ENCODE results near the gene ATP1B1. TPM values are rescaled to one million over a fixed set of nuclear protein-coding genes. Genes with fewer than 3 reads are reported as not detected.

ATP1B1 gene
- total and polyA plus RNA-seq, 2 experiments from 2014 or later, result 51.0 to 73.4 TPM

DNA sequence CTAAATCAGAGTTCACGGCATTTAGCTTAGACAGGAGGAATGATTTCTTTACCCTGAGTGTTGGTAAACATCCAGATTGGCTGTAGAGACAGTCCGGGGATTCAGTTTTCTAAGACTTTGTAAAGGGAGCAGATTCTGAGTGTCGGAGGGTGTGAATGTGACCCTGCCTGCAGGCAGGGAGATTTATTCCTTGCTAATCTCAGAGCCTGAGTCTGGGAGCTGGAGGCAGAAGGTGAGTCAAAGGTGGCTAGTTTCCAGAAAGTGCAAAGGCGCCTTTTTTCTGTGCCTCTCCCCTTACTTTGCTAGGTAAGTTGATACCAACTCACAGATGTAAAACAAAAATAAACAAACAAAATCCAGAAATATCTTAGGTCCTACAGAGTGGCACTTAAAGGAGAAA, 11.7 kb downstream of the ATP1B1 start:
- Mint-ChIP-seq H3K27ac (no peak overlapping the region), H3K27me3 (ENCODE audit: insufficient read depth, low read depth, poor library complexity) (peaks cover 6% of the 10 kb centered on the region), H3K4me1 (peaks cover 19% of the 10 kb centered on the region), H3K4me3 (no peak overlapping the region), H3K36me3 (ENCODE audit: low read depth) (peaks cover 42% of the 10 kb centered on the region), H3K9me3 (no peaks in the 10 kb centered on the region)
- Histone ChIP-seq H3K4me2 (no peak overlapping the region), H3K4me3 (no peak overlapping the region), H4K20me1 (replicated peaks; ENCODE audit: insufficient read depth) (peaks cover 6% of the 10 kb centered on the region), H3K27me3 (ENCODE audit: insufficient read depth) (no peaks in the 10 kb centered on the region), H2AFZ (no peak overlapping the region), H3K4me1 (ENCODE audit: insufficient read depth) (peaks cover 13% of the 10 kb centered on the region), H3K27ac (ENCODE audit: low read depth) (no peak overlapping the region), H3K36me3 (ENCODE audit: insufficient read depth) (peaks cover 3% of the 10 kb centered on the region; the same call in 1 of the 2 replicates), H3K79me2 (replicated peaks; ENCODE audit: insufficient read depth) (peaks cover 76% of the 10 kb centered on the region), H3F3A (replicated peaks; ENCODE audit: low read depth) (no peaks in the 10 kb centered on the region), H3K9me2 (ENCODE audit: insufficient read depth) (no peaks in the 10 kb centered on the region)
- ATAC-seq (no peak), DNase-seq (ENCODE audit: low spot score) (no peak)
- no peak for TF ChIP-seq REST (IDR thresholded peaks at IDR 0.05; ENCODE audit: unreplicated experiment)
- TF ChIP-seq ZNF114 (CRISPR knock-in tag; IDR thresholded peaks at IDR 0.05), result no peak
- no peak for TF ChIP-seq ETS1 (IDR thresholded peaks at IDR 0.05)
- TF ChIP-seq ZNF331 (CRISPR knock-in tag; IDR thresholded peaks at IDR 0.05; ENCODE audit: low read depth), result no peak
- TF ChIP-seq NANOG (IDR thresholded peaks at IDR 0.05; ENCODE audit: borderline replicate concordance), result no peak
- TF ChIP-seq, protein P1, sequence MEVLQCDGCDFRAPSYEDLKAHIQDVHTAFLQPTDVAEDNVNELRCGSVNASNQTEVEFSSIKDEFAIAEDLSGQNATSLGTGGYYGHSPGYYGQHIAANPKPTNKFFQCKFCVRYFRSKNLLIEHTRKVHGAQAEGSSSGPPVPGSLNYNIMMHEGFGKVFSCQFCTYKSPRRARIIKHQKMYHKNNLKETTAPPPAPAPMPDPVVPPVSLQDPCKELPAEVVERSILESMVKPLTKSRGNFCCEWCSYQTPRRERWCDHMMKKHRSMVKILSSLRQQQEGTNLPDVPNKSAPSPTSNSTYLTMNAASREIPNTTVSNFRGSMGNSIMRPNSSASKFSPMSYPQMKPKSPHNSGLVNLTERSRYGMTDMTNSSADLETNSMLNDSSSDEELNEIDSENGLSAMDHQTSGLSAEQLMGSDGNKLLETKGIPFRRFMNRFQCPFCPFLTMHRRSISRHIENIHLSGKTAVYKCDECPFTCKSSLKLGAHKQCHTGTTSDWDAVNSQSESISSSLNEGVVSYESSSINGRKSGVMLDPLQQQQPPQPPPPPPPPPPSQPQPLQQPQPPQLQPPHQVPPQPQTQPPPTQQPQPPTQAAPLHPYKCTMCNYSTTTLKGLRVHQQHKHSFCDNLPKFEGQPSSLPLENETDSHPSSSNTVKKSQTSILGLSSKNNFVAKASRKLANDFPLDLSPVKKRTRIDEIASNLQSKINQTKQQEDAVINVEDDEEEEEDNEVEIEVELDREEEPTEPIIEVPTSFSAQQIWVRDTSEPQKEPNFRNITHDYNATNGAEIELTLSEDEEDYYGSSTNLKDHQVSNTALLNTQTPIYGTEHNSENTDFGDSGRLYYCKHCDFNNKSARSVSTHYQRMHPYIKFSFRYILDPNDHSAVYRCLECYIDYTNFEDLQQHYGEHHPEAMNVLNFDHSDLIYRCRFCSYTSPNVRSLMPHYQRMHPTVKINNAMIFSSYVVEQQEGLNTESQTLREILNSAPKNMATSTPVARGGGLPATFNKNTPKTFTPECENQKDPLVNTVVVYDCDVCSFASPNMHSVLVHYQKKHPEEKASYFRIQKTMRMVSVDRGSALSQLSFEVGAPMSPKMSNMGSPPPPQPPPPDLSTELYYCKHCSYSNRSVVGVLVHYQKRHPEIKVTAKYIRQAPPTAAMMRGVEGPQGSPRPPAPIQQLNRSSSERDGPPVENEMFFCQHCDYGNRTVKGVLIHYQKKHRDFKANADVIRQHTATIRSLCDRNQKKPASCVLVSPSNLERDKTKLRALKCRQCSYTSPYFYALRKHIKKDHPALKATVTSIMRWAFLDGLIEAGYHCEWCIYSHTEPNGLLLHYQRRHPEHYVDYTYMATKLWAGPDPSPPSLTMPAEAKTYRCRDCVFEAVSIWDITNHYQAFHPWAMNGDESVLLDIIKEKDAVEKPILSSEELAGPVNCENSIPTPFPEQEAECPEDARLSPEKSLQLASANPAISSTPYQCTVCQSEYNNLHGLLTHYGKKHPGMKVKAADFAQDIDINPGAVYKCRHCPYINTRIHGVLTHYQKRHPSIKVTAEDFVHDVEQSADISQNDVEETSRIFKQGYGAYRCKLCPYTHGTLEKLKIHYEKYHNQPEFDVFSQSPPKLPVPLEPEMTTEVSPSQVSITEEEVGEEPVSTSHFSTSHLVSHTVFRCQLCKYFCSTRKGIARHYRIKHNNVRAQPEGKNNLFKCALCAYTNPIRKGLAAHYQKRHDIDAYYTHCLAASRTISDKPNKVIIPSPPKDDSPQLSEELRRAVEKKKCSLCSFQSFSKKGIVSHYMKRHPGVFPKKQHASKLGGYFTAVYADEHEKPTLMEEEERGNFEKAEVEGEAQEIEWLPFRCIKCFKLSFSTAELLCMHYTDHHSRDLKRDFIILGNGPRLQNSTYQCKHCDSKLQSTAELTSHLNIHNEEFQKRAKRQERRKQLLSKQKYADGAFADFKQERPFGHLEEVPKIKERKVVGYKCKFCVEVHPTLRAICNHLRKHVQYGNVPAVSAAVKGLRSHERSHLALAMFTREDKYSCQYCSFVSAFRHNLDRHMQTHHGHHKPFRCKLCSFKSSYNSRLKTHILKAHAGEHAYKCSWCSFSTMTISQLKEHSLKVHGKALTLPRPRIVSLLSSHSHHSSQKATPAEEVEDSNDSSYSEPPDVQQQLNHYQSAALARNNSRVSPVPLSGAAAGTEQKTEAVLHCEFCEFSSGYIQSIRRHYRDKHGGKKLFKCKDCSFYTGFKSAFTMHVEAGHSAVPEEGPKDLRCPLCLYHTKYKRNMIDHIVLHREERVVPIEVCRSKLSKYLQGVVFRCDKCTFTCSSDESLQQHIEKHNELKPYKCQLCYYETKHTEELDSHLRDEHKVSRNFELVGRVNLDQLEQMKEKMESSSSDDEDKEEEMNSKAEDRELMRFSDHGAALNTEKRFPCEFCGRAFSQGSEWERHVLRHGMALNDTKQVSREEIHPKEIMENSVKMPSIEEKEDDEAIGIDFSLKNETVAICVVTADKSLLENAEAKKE (CRISPR knock-in tag; IDR thresholded peaks at IDR 0.05), result no peak
- TF ChIP-seq, protein P2, sequence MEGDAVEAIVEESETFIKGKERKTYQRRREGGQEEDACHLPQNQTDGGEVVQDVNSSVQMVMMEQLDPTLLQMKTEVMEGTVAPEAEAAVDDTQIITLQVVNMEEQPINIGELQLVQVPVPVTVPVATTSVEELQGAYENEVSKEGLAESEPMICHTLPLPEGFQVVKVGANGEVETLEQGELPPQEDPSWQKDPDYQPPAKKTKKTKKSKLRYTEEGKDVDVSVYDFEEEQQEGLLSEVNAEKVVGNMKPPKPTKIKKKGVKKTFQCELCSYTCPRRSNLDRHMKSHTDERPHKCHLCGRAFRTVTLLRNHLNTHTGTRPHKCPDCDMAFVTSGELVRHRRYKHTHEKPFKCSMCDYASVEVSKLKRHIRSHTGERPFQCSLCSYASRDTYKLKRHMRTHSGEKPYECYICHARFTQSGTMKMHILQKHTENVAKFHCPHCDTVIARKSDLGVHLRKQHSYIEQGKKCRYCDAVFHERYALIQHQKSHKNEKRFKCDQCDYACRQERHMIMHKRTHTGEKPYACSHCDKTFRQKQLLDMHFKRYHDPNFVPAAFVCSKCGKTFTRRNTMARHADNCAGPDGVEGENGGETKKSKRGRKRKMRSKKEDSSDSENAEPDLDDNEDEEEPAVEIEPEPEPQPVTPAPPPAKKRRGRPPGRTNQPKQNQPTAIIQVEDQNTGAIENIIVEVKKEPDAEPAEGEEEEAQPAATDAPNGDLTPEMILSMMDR (conservative IDR thresholded peaks at IDR 0.05; ENCODE audit: low read depth in 2 of 2), result no peak
- no peak for TF ChIP-seq EZH2phosphoT487 (IDR thresholded peaks at IDR 0.05; ENCODE audit: unreplicated experiment)
- TF ChIP-seq CREB1 (CRISPR knock-in tag; IDR thresholded peaks at IDR 0.05; ENCODE audit: low read depth), result no peak
- no peak for TF ChIP-seq EZH2 (IDR thresholded peaks at IDR 0.05; ENCODE audit: low read depth, unreplicated experiment)

Measured in GM23338 (cell line).